ENCODE data around the gene BEST2. TPM values are rescaled to one million over a fixed set of nuclear protein-coding genes. Genes with fewer than 3 reads are reported as not detected.

The BEST2 gene
- polyA plus RNA-seq, 1 donor from 2014 or later, result not detected

GRCh38 chr19:12778017-12778904, 26.7 kb downstream of the BEST2 start:
- Histone ChIP-seq H3K27me3 (ENCODE audit: insufficient read depth, low read depth, low read length) (no peaks in the 10 kb centered on the region), H3K27ac (ENCODE audit: low read length) (peak overlapping the region; percentile 22), H4K20me1 (ENCODE audit: insufficient read depth) (no peaks in the 10 kb centered on the region), H3K9me2 (ENCODE audit: insufficient read depth, low read length) (no peaks in the 10 kb centered on the region), H3K9me3 (ENCODE audit: low read length) (no peaks in the 10 kb centered on the region), H3K36me3 (ENCODE audit: insufficient read depth, low read length) (no peaks in the 10 kb centered on the region), H3K4me2 (ENCODE audit: low read length) (peak overlapping the region; percentile 33), H3K79me2 (replicated peaks; ENCODE audit: insufficient read depth, low read length) (no peaks in the 10 kb centered on the region), H3K9ac (ENCODE audit: low read length) (peak overlapping the region; percentile 60), H3K4me3 (ENCODE audit: low read length) (peak overlapping the region; percentile 61), H3F3A (ENCODE audit: insufficient read depth, low read length, poor library complexity, severe bottlenecking) (no peaks in the 10 kb centered on the region), H2AFZ (ENCODE audit: low read depth, low read length) (peak overlapping the region; percentile 33)
- TF ChIP-seq POLR2AphosphoS5 (IDR thresholded peaks at IDR 0.05), result no peak
- no peak for TF ChIP-seq SMC3 (conservative IDR thresholded peaks at IDR 0.05; ENCODE audit: poor library complexity)
- no peak for TF ChIP-seq MXI1 (conservative IDR thresholded peaks at IDR 0.05; ENCODE audit: poor library complexity, severe bottlenecking)
- TF ChIP-seq CTCF (IDR thresholded peaks at IDR 0.05; ENCODE audit: poor library complexity, severe bottlenecking), result no peak
- TF ChIP-seq TAF1 (IDR thresholded peaks at IDR 0.05; ENCODE audit: low read depth), result peak; percentile 28

- Histone ChIP-seq H4K20me1 (ENCODE audit: insufficient read depth) (no peaks in the 10 kb centered on the region), H3K9ac (ENCODE audit: low read length) (peak overlapping the region; percentile 60), H3K4me3 (ENCODE audit: low read length) (no peak overlapping the region), H3K9me2 (ENCODE audit: insufficient read depth, low read length) (no peaks in the 10 kb centered on the region), H3K79me2 (replicated peaks; ENCODE audit: insufficient read depth, low read length) (no peaks in the 10 kb centered on the region), H3K36me3 (ENCODE audit: insufficient read depth, low read length) (no peaks in the 10 kb centered on the region), H3K27ac (ENCODE audit: low read length) (no peak overlapping the region), H2AFZ (ENCODE audit: low read depth, low read length) (no peak overlapping the region), H3K4me2 (ENCODE audit: low read length) (no peak overlapping the region), H3K9me3 (ENCODE audit: low read length) (no peaks in the 10 kb centered on the region), H3K27me3 (ENCODE audit: insufficient read depth, low read depth, low read length) (no peaks in the 10 kb centered on the region), H3F3A (ENCODE audit: insufficient read depth, low read length, poor library complexity, severe bottlenecking) (no peaks in the 10 kb centered on the region)
- no peak for TF ChIP-seq EP300 (conservative IDR thresholded peaks at IDR 0.05; ENCODE audit: poor library complexity, severe bottlenecking)
- TF ChIP-seq EZH2 (IDR thresholded peaks at IDR 0.05; ENCODE audit: borderline replicate concordance, insufficient read depth, low read length, poor library complexity, severe bottlenecking), result no peak
- TF ChIP-seq SMC3 (conservative IDR thresholded peaks at IDR 0.05; ENCODE audit: poor library complexity), result no peak
- TF ChIP-seq RAD21 (conservative IDR thresholded peaks at IDR 0.05), result no peak
- no peak for TF ChIP-seq REST (IDR thresholded peaks at IDR 0.05; ENCODE audit: borderline replicate concordance)
Observed at GRCh38 chr19:12778905-12779161, 27.2 kb downstream of the BEST2 start.

All from neural cell (in vitro differentiated cells).